Left lung (tissue), 10 donors: Measurements from ENCODE around the gene MRPL39. TPM values are rescaled to one million over a fixed set of nuclear protein-coding genes. Genes with fewer than 3 reads are reported as not detected.

ENCODE experiments used
- ATAC-seq: fragments of 200-7000 bp; cut with Tn5 transposase; one replicate; pipeline ENCODE4 v1.9.1; 2020; ENCODE audit warnings: moderate library complexity
- DNase-seq, 4 donors: peaks; one replicate each; pipeline ENCODE4 v3.0.0-alpha.2; 2013 to 2020
- H3K27ac ChIP-seq, 2 donors: fragments of 200-600 bp; sonication (generic) in 1 of 2; one replicate each; pipeline versions ENCODE4 v1.5.0 to v1.8.0; 2020 to 2021
- H3K27me3 ChIP-seq, 2 donors: fragments of 200-600 bp; sonication (generic) in 1 of 2; one replicate each; pipeline versions ENCODE4 v1.5.0 to v1.8.0; 2020 to 2021
- H3K36me3 ChIP-seq, 2 donors: fragments of 200-600 bp; sonication (generic) in 1 of 2; one replicate each; pipeline versions ENCODE4 v1.5.0 to v1.8.0; 2020 to 2021
- H3K4me1 ChIP-seq, 2 donors: fragments of 200-600 bp; one replicate each; pipeline ENCODE4 v1.8.0; 2021
- H3K4me3 ChIP-seq, 2 donors: fragments of 200-600 bp; sonication (generic) in 1 of 2; one replicate each; pipeline versions ENCODE4 v1.5.0 to v1.8.0; 2020 to 2021; ENCODE audit warnings: mild to moderate bottlenecking in 1 of 2
- H3K9me3 ChIP-seq, 2 donors: fragments of 200-600 bp; sonication (generic) in 1 of 2; one replicate each; pipeline versions ENCODE4 v1.5.0 to v1.8.0; 2020 to 2021
- intact Hi-C, 2 donors: fragments of 100-400 bp; cut with DNase I; formaldehyde crosslinking; loops; one replicate each; pipeline versions ENCODE4 v1.11.2 to v1.14.2; 2022
- polyA plus RNA-seq, 6 donors: library from polyadenylated mRNA; unstranded; fragments of 120-200 nt; gene quantifications; one replicate each; pipeline ENCODE4 v1.2.1, GENCODE V29; 2013; ENCODE audit not compliant: insufficient read length in 6 of 6
- total RNA-seq, 2 donors: library from RNA; stranded (reverse); fragmentation: NEBNext Ultra II Directional; extraction: Animal tissue kit (Norgen Biotek cat#: 25700); gene quantifications; one replicate each; pipeline ENCODE4 v1.2.1, GENCODE V29; 2021
- TF ChIP-seq, protein P1 (sequence below), 2 donors: fragments of 200-600 bp; sonication (generic) in 1 of 2; IDR thresholded peaks; one replicate each; pipeline versions ENCODE4 v1.5.0 to v1.8.0; 2021; ENCODE audit warnings: antibody characterized with exemption in 2 of 2
- donor health status: DM: no; HTN: yes; CAD: no.
- donor health status: DM: no; HTN: no; CAD: no.

The MRPL39 gene
- total and polyA plus RNA-seq, 8 donors: 21.3 to 36.2 (median 33.1) TPM

- no peak overlapping the region for H3K4me3 ChIP-seq
- no peak for DNase-seq
- intact Hi-C loops: no loop called here
- no peak for ATAC-seq
- peaks cover 0 to 20% of the 10 kb centered on the region in 2 donors for H3K4me1 ChIP-seq
- no peak overlapping the region for H3K27ac ChIP-seq
- no peaks in the 10 kb centered on the region for H3K9me3 ChIP-seq
- peaks cover 0 to 6% of the 10 kb centered on the region in 2 donors for H3K36me3 ChIP-seq
- H3K27me3 ChIP-seq: no peaks in the 10 kb centered on the region
- TF ChIP-seq, protein P1, sequence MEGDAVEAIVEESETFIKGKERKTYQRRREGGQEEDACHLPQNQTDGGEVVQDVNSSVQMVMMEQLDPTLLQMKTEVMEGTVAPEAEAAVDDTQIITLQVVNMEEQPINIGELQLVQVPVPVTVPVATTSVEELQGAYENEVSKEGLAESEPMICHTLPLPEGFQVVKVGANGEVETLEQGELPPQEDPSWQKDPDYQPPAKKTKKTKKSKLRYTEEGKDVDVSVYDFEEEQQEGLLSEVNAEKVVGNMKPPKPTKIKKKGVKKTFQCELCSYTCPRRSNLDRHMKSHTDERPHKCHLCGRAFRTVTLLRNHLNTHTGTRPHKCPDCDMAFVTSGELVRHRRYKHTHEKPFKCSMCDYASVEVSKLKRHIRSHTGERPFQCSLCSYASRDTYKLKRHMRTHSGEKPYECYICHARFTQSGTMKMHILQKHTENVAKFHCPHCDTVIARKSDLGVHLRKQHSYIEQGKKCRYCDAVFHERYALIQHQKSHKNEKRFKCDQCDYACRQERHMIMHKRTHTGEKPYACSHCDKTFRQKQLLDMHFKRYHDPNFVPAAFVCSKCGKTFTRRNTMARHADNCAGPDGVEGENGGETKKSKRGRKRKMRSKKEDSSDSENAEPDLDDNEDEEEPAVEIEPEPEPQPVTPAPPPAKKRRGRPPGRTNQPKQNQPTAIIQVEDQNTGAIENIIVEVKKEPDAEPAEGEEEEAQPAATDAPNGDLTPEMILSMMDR (IDR thresholded peaks at IDR 0.05): no peak
Measured at GRCh38 chr21:25569084-25569483, 38.2 kb downstream of the MRPL39 start.

GRCh38 chr21:25568246-25568645 is 39.0 kb downstream of the MRPL39 start:
- H3K27me3 ChIP-seq: no peaks in the 10 kb centered on the region
- H3K27ac ChIP-seq: no peak overlapping the region
- no peak overlapping the region for H3K4me3 ChIP-seq
- peak in 3 of 4 donors; percentile 42 to 69 (median 56) for DNase-seq
- H3K36me3 ChIP-seq: peaks cover 0 to 6% of the 10 kb centered on the region in 2 donors
- intact Hi-C loops: no loop called here
- H3K9me3 ChIP-seq: no peaks in the 10 kb centered on the region
- H3K4me1 ChIP-seq: peaks cover 0 to 19% of the 10 kb centered on the region in 2 donors
- ATAC-seq: peak; percentile 80
- TF ChIP-seq, protein P1 (IDR thresholded peaks at IDR 0.05): no peak

DNA sequence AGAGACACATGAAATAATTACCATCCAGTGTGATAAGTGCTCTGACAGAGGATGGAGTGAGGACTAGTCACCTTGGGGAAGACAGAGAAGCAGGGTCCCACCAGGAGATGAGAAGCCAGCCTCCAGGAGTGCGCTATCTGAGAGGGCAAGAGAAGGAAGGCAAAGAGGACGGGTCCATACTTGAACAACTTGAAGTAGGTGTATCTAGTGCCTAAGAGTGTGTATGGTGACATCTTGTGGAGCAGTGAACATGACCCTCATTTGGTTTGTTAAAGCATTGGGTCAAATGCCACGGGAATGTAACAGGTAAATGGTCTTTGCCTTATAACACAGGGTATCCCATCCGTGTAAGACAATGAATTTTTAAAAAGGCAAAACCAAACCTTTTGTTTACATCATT is 39.8 kb downstream of the MRPL39 start:
- intact Hi-C loops: no loop called here
- TF ChIP-seq, protein P1 (IDR thresholded peaks at IDR 0.05): no peak
- peaks cover 0 to 6% of the 10 kb centered on the region in 2 donors for H3K36me3 ChIP-seq
- peaks cover 0 to 25% of the 10 kb centered on the region in 2 donors for H3K4me1 ChIP-seq
- peaks cover 0 to 3% of the 10 kb centered on the region in 2 donors for H3K27me3 ChIP-seq
- H3K4me3 ChIP-seq: no peak overlapping the region
- H3K27ac ChIP-seq: no peak overlapping the region
- DNase-seq (no peak), ATAC-seq (no peak)
- H3K9me3 ChIP-seq: no peaks in the 10 kb centered on the region

GRCh38 chr21:25566645-25567044 is 40.6 kb downstream of the MRPL39 start:
- intact Hi-C loops: no loop called here
- DNase-seq (no peak), ATAC-seq (no peak)
- TF ChIP-seq, protein P1 (IDR thresholded peaks at IDR 0.05): no peak
- Histone ChIP-seq H3K4me3 (no peak overlapping the region), H3K27me3 (peaks cover 0 to 9% of the 10 kb centered on the region in 2 donors), H3K27ac (no peak overlapping the region), H3K4me1 (peaks cover 0 to 31% of the 10 kb centered on the region in 2 donors), H3K9me3 (no peaks in the 10 kb centered on the region), H3K36me3 (peaks cover 0 to 6% of the 10 kb centered on the region in 2 donors)

GRCh38 chr21:25565272-25566211 is 41.7 kb downstream of the MRPL39 start:
- Histone ChIP-seq H3K27me3 (peaks cover 0 to 9% of the 10 kb centered on the region in 2 donors), H3K4me3 (no peak overlapping the region), H3K4me1 (peaks cover 0 to 39% of the 10 kb centered on the region in 2 donors), H3K9me3 (no peaks in the 10 kb centered on the region), H3K27ac (no peak overlapping the region), H3K36me3 (peaks cover 0 to 6% of the 10 kb centered on the region in 2 donors)
- DNase-seq (no peak), ATAC-seq (no peak)
- intact Hi-C loops: no loop called here
- TF ChIP-seq, protein P1 (IDR thresholded peaks at IDR 0.05): no peak
